H9 (cell line): ENCODE data around the gene CSNK1A1L. TPM values are rescaled to one million over a fixed set of nuclear protein-coding genes. Genes with fewer than 3 reads are reported as not detected.

ENCODE experiments used
- DNase-seq: peaks from one replicate; pipeline ENCODE4 v3.0.0-alpha.2; 2017
- H2AFZ ChIP-seq: one replicate; pipeline ENCODE4 v1.6.1; 2013; ENCODE audit warnings: mild to moderate bottlenecking, low read length, control low read depth, moderate library complexity
- H2AK5ac ChIP-seq: 2 replicates; pipeline ENCODE4 v1.6.1; 2013; ENCODE audit warnings: low read length, control low read depth, mixed read lengths; ENCODE audit not compliant: insufficient read length
- H2BK120ac ChIP-seq: one replicate; pipeline ENCODE4 v1.6.1; 2013; ENCODE audit warnings: low read depth, mild to moderate bottlenecking, low read length, control low read depth, inconsistent platforms; ENCODE audit not compliant: poor library complexity, severe bottlenecking
- H2BK12ac ChIP-seq: 2 replicates; pipeline ENCODE4 v1.6.1; 2013; ENCODE audit warnings: low read length, control low read depth, mixed read lengths, low read depth; ENCODE audit not compliant: insufficient read length
- H2BK15ac ChIP-seq: 2 replicates; pipeline ENCODE4 v1.6.1; 2013; ENCODE audit warnings: low read depth, low read length, control low read depth
- H2BK20ac ChIP-seq: one replicate; pipeline ENCODE4 v1.6.1; 2013; ENCODE audit warnings: low read depth, mild to moderate bottlenecking, low read length, control low read depth, inconsistent platforms; ENCODE audit not compliant: poor library complexity, severe bottlenecking
- H2BK5ac ChIP-seq: 2 replicates; pipeline ENCODE4 v1.6.1; 2013; ENCODE audit warnings: low read length, control low read depth, mixed read lengths; ENCODE audit not compliant: insufficient read length
- H3K14ac ChIP-seq: 2 replicates; pipeline ENCODE4 v1.6.1; 2013; ENCODE audit warnings: low read length, control low read depth; ENCODE audit not compliant: insufficient read depth
- H3K18ac ChIP-seq: 2 replicates; pipeline ENCODE4 v1.6.1; 2013; ENCODE audit warnings: low read depth, mild to moderate bottlenecking, mixed read lengths, low read length, control low read depth; ENCODE audit not compliant: insufficient read length
- H3K23ac ChIP-seq: 2 replicates; pipeline ENCODE4 v1.6.1; 2013; ENCODE audit warnings: low read length, control low read depth, mixed read lengths, low read depth; ENCODE audit not compliant: insufficient read length
- H3K23me2 ChIP-seq: 2 replicates; pipeline ENCODE4 v1.6.1; 2013; ENCODE audit warnings: low read depth, mild to moderate bottlenecking, mixed read lengths, low read length, control low read depth; ENCODE audit not compliant: insufficient read length, poor library complexity, severe bottlenecking
- H3K27ac ChIP-seq: 2 replicates; pipeline ENCODE4 v1.5.1; 2013; ENCODE audit warnings: low read length, control low read depth, mixed read lengths, low read depth; ENCODE audit not compliant: insufficient read length
- H3K27me3 ChIP-seq: 2 replicates; pipeline ENCODE4 v1.6.1; 2013; ENCODE audit warnings: low read length, control low read depth, inconsistent platforms; ENCODE audit not compliant: insufficient read depth
- H3K4ac ChIP-seq: 2 replicates; pipeline ENCODE4 v1.6.1; 2013; ENCODE audit warnings: low read depth, mild to moderate bottlenecking, control low read depth, inconsistent platforms, low read length, moderate library complexity
- H3K4me1 ChIP-seq: 2 replicates; pipeline ENCODE4 v1.6.1; 2013; ENCODE audit warnings: low read length, control low read depth, inconsistent platforms; ENCODE audit not compliant: insufficient read depth
- H3K4me2 ChIP-seq: 2 replicates; pipeline ENCODE4 v1.6.1; 2013; ENCODE audit warnings: low read length, control low read depth, mixed read lengths; ENCODE audit not compliant: insufficient read length, insufficient read depth
- H3K56ac ChIP-seq: 2 replicates; pipeline ENCODE4 v1.6.1; 2013; ENCODE audit warnings: low read depth, mild to moderate bottlenecking, mixed read lengths, low read length, control low read depth; ENCODE audit not compliant: insufficient read length
- H3K79me1 ChIP-seq: 2 replicates; pipeline ENCODE4 v1.6.1; 2013; ENCODE audit warnings: low read depth, mild to moderate bottlenecking, moderate library complexity, low read length, control low read depth, inconsistent platforms; ENCODE audit not compliant: insufficient read depth, poor library complexity, severe bottlenecking
- H3K79me2 ChIP-seq: 2 replicates; pipeline ENCODE4 v1.6.1; 2013; ENCODE audit warnings: low read length, control low read depth, inconsistent platforms; ENCODE audit not compliant: insufficient read depth
- H3K9ac ChIP-seq: 2 replicates; pipeline ENCODE4 v1.6.1; 2013; ENCODE audit warnings: low read length, control low read depth, mixed read lengths; ENCODE audit not compliant: insufficient read length; ENCODE audit errors: extremely low read depth
- H3K9me3 ChIP-seq: one replicate; pipeline ENCODE4 v1.6.1; 2013; ENCODE audit warnings: low read depth, low read length, inconsistent platforms; ENCODE audit not compliant: control insufficient read depth
- H3T11ph ChIP-seq: one replicate; pipeline ENCODE4 v1.6.1; 2013; ENCODE audit warnings: mild to moderate bottlenecking, low read length, control low read depth, inconsistent platforms
- H4K20me1 ChIP-seq: one replicate; pipeline ENCODE4 v1.6.1; 2013; ENCODE audit not compliant: control insufficient read depth, insufficient read length, insufficient read depth
- H4K5ac ChIP-seq: 2 replicates; pipeline ENCODE4 v1.6.1; 2013; ENCODE audit warnings: low read depth, mild to moderate bottlenecking, mixed read lengths, low read length, control low read depth; ENCODE audit not compliant: insufficient read length
- H4K8ac ChIP-seq: replicated peaks from 2 replicates; pipeline ENCODE4 v1.6.1; 2013; ENCODE audit warnings: low read length, control low read depth, mixed read lengths, low read depth; ENCODE audit not compliant: insufficient read length
- H4K91ac ChIP-seq: 2 replicates; pipeline ENCODE4 v1.6.1; 2013; ENCODE audit warnings: low read depth, mild to moderate bottlenecking, moderate library complexity, mixed read lengths, low read length, control low read depth; ENCODE audit not compliant: insufficient read length
- H3K27ac Mint-ChIP-seq, 3 experiments: 2 replicates in 2 of 3; 3 replicates in 1 of 3; pipeline ENCODE4 v1.8.0; 2020 to 2021; ENCODE audit warnings: mixed read lengths in 3 of 3, mild to moderate bottlenecking in 1 of 3, moderate library complexity in 1 of 3
- H3K27me3 Mint-ChIP-seq: 2 replicates; pipeline ENCODE4 v1.8.0; 2021; ENCODE audit warnings: low read depth, mild to moderate bottlenecking, moderate library complexity, mixed read lengths
- H3K36me3 Mint-ChIP-seq, 3 experiments: 2 replicates in 2 of 3; 3 replicates in 1 of 3; pipeline ENCODE4 v1.8.0; 2020 to 2021; ENCODE audit warnings: low read depth in 3 of 3, mixed read lengths in 3 of 3; ENCODE audit not compliant: insufficient read depth in 1 of 3
- H3K4me1 Mint-ChIP-seq, 2 experiments: 2 replicates each; pipeline ENCODE4 v1.8.0; 2020; ENCODE audit warnings: mixed read lengths in 2 of 2
- H3K4me3 Mint-ChIP-seq, 2 experiments: 2 replicates in 1 of 2; 3 replicates in 1 of 2; pipeline ENCODE4 v1.8.0; 2020 to 2021; ENCODE audit warnings: mild to moderate bottlenecking in 2 of 2, mixed read lengths in 2 of 2, moderate library complexity in 1 of 2
- H3K9me3 Mint-ChIP-seq, 2 experiments: 2 replicates in 1 of 2; 3 replicates in 1 of 2; pipeline ENCODE4 v1.8.0; 2020; ENCODE audit warnings: mild to moderate bottlenecking in 2 of 2, mixed read lengths in 2 of 2, moderate library complexity in 1 of 2
- CTCF ChIP-seq: fragments of 200-600 bp; sonication (generic); conservative IDR thresholded peaks from 3 replicates; pipeline ENCODE4 v1.8.0; 2021; ENCODE audit warnings: antibody characterized with exemption, mild to moderate bottlenecking
- WGBS: extraction: QIAGEN DNeasy Blood & Tissue Kit; methylation state at CpG from one replicate; pipeline ENCODE4 v1.1.7; 2013; ENCODE audit warnings: missing lambda C conversion rate, low lambda C conversion rate, mixed read lengths; ENCODE audit not compliant: insufficient read length; ENCODE audit errors: extremely low coverage; 5-methylcytosine and 5-hydroxymethylcytosine counted together
- total RNA-seq: library from RNA; stranded (reverse); gene quantifications from 2 replicates; pipeline ENCODE4 v1.2.1, GENCODE V29; 2021

CSNK1A1L gene
- total RNA-seq, 1 experiment from 2014 or later, result not detected

GRCh38 chr13:37094840-37095239, 10.6 kb downstream of the CSNK1A1L start:
- Mint-ChIP-seq H3K9me3 (no peaks in the 10 kb centered on the region), H3K4me1 (0 out of 4 replicates have a peak, but pooled peaks cover 0 to 3% of the 10 kb centered on the region in 2 experiments), H3K27ac (no peak overlapping the region), H3K4me3 (no peak overlapping the region), H3K36me3 (no peaks in the 10 kb centered on the region), H3K27me3 (no peaks in the 10 kb centered on the region)
- Histone ChIP-seq H3K79me2 (no peaks in the 10 kb centered on the region), H2BK15ac (no peak overlapping the region), H4K5ac (no peak overlapping the region), H3K9ac (no peak overlapping the region), H3K27ac (no peak overlapping the region), H4K20me1 (no peaks in the 10 kb centered on the region), H3K23ac (no peak overlapping the region), H3K4me1 (no peaks in the 10 kb centered on the region), H2AK5ac (no peak overlapping the region), H2BK5ac (no peak overlapping the region), H4K91ac (no peak overlapping the region), H3K4me2 (no peak overlapping the region), H2BK20ac (no peak overlapping the region), H4K8ac (no peak overlapping the region), H3K56ac (no peak overlapping the region), H3K9me3 (no peaks in the 10 kb centered on the region), H3K27me3 (no peaks in the 10 kb centered on the region), H2AFZ (no peak overlapping the region), H3K14ac (no peak overlapping the region), H3K23me2 (no peaks in the 10 kb centered on the region), H2BK12ac (no peak overlapping the region), H3K79me1 (no peaks in the 10 kb centered on the region), H3K18ac (no peak overlapping the region), H3T11ph (no peak overlapping the region), H2BK120ac (no peak overlapping the region), H3K4ac (no peak overlapping the region)
- no CpG with 5 or more reads among the region's 4 CpGs for WGBS
- no peak for DNase-seq
- no peak for TF ChIP-seq CTCF
